ENCODE results near the gene SPNS1. TPM values are rescaled to one million over a fixed set of nuclear protein-coding genes. Genes with fewer than 3 reads are reported as not detected.
"Not testable (repeated sequence)": the region's sequence is repeated elsewhere in the genome, so short reads cannot be mapped to it uniquely, and the experiment has no call there.

Gene SPNS1
- polyA plus RNA-seq, 3 donors: 36.0 to 52.5 (median 50.9) TPM

- no peak for DNase-seq (ENCODE audit: extremely low read depth in 1 of 11, low read depth in 9 of 11, low spot score in 4 of 11)
Observed at GRCh38 chr16:28984091-28984490, 9.5 kb downstream of the SPNS1 start.

- DNase-seq (ENCODE audit: extremely low read depth in 1 of 11, low read depth in 9 of 11, low spot score in 4 of 11): no peak
Observed at GRCh38 chr16:28984619-28985135, 10.1 kb downstream of the SPNS1 start, which contains the start of gene LAT. Gene LAT, plus strand, starts transcription at chr16:28985052. Its CDS starts 366 bp downstream, at chr16:28985418.

GRCh38 chr16:28985211-28986041 is 10.8 kb downstream of the SPNS1 start:
- no peak for DNase-seq (ENCODE audit: extremely low read depth in 1 of 11, low read depth in 9 of 11, low spot score in 4 of 11)

- no peak for DNase-seq (ENCODE audit: extremely low read depth in 1 of 11, low read depth in 9 of 11, low spot score in 4 of 11)
Observed at GRCh38 chr16:28986046-28986445, 11.5 kb downstream of the SPNS1 start.

- DNase-seq (ENCODE audit: extremely low read depth in 1 of 11, low read depth in 9 of 11, low spot score in 4 of 11): no peak
Observed at GRCh38 chr16:28986492-28986891, 11.9 kb downstream of the SPNS1 start.

GRCh38 chr16:28987170-28987853 is 12.7 kb downstream of the SPNS1 start:
- no peak for DNase-seq (ENCODE audit: extremely low read depth in 1 of 11, low read depth in 9 of 11, low spot score in 4 of 11)

GRCh38 chr16:28989363-28989762 is 14.8 kb downstream of the SPNS1 start:
- no peak for DNase-seq (ENCODE audit: extremely low read depth in 1 of 11, low read depth in 9 of 11, low spot score in 4 of 11)

GRCh38 chr16:28990375-28991040 is 15.9 kb downstream of the SPNS1 start:
- DNase-seq (ENCODE audit: extremely low read depth in 1 of 11, low read depth in 9 of 11, low spot score in 4 of 11): no peak

GRCh38 chr16:28991687-28992086 is 17.1 kb downstream of the SPNS1 start:
- no peak for DNase-seq (ENCODE audit: extremely low read depth in 1 of 11, low read depth in 9 of 11, low spot score in 4 of 11)

DNA sequence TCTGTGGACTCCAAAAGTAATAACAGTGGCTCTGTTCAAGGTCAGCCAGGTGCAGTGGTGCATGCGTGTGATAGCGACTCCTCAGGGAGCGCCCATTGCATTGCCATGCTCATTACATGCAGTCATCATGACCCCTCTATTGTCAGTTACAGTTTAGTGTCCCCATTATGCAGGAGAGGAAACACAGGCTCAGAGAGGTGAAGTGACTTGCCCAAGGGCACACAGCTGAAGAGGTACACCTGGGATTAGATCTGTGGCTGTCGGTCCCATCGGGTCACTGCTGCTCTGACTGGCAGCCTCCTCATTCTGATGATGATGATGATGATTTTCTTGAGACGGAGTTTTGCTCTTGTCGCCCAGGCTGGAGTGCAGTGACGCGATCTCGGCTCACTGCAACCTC is 17.9 kb downstream of the SPNS1 start:
- no peak for DNase-seq (ENCODE audit: extremely low read depth in 1 of 11, low read depth in 9 of 11, low spot score in 4 of 11)

- DNase-seq (ENCODE audit: extremely low read depth in 1 of 11, low read depth in 9 of 11, low spot score in 4 of 11): no peak
Observed at GRCh38 chr16:28998837-28999236, 24.3 kb downstream of the SPNS1 start.

GRCh38 chr16:28999577-28999976 is 25.0 kb downstream of the SPNS1 start:
- DNase-seq (ENCODE audit: extremely low read depth in 1 of 11, low read depth in 9 of 11, low spot score in 4 of 11): no peak

GRCh38 chr16:29000019-29000418 is 25.4 kb downstream of the SPNS1 start:
- no peak for DNase-seq (ENCODE audit: extremely low read depth in 1 of 11, low read depth in 9 of 11, low spot score in 4 of 11)

DNA sequence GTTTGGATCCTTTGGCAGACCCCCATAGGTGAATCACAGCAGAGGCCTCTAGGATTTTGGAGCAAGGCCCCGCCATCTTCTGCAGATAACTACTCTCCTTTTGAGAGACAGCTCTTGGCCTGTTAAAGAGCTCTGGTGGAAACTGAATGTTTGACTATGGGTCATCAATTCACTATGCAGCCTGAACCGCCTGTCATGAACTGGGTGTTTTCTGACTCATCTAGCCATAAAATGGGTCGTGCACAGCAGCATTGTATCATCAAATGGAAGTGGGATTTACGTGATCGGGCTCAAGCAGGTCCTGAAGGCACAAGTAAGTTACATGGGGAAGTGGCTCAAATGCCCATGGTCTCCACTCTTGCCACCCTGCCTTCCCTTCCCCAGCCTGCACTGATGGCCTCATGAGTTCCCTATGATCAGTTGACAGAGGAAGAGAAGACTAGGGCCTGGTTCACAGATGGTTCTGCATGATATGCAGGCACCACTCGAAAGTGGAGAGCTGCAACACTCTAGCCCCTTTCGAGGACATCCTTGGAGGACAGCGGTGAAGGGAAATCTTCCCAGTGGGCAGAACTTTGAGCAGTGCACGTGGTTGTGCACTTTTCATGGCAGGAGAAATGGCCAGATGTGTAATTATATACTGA is 30.0 kb downstream of the SPNS1 start:
- not testable (repeated sequence) for DNase-seq (ENCODE audit: extremely low read depth in 1 of 11, low read depth in 9 of 11, low spot score in 4 of 11)

DNA sequence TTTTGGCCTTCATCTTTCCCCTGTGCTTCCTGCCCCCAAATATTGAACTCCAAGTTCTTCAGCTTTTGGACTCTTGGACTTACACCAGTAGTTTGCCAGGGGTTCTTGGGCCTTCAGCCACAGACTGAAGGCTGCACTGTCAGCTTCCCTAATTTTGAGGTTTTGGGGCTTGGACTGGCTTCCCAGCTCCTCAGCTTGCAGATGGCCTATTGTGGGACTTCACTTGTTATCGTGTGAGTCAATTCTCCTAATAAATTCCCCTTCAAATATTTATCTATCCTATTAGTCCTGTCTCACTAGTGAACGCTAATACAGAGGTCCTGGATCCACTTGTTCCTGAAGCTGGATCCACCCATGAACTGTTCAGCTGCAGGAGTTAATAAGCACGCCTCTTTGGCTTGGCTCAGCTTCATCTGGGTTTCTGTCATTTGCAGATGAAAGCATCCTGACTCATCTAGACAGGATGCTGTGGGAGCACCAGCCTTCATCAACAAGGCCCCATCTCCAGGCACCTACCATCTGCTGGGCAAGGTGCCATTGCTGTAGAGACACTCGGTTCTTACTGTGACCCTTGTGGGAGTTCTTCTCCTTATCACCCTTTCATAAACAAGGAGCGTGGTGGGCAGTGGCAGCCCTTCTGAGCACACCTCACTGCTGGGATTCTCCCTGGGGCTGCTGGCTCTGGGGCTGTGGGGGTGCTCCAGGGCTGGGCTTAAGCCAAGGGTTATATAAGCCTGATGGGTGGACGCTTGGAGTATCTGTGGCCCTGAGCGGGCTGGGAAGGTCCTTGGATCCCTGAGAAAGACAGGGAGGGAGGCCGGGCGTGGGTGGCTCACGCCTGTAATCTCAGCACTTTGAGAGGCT is 33.4 kb downstream of the SPNS1 start:
- DNase-seq (ENCODE audit: extremely low read depth in 1 of 11, low read depth in 9 of 11, low spot score in 4 of 11): no peak

- no peak for DNase-seq (ENCODE audit: extremely low read depth in 1 of 11, low read depth in 9 of 11, low spot score in 4 of 11)
Observed at GRCh38 chr16:29009050-29009837, 34.7 kb downstream of the SPNS1 start.

GRCh38 chr16:29009838-29010166 is 35.2 kb downstream of the SPNS1 start:
- no peak for DNase-seq (ENCODE audit: extremely low read depth in 1 of 11, low read depth in 9 of 11, low spot score in 4 of 11)

GRCh38 chr16:29011112-29011511 is 36.5 kb downstream of the SPNS1 start:
- DNase-seq (ENCODE audit: extremely low read depth in 1 of 11, low read depth in 9 of 11, low spot score in 4 of 11): no peak

Data from renal cortex interstitium (tissue), 11 donors.